Kidney capillary endothelial cell (primary cell): ENCODE measurements around the gene RASGEF1C.
"Not testable (repeated sequence)": the region's sequence is repeated elsewhere in the genome, so short reads cannot be mapped to it uniquely, and the experiment has no call there.

Source experiments
- DNase-seq: peaks from one replicate; pipeline ENCODE4 v3.0.0-alpha.2; 2018; ENCODE audit warnings: low spot score

The RASGEF1C gene

GRCh38 chr5:180099733-180100611 lies 109.0 kb downstream of the RASGEF1C start:
- no peak for DNase-seq

GRCh38 chr5:180098991-180099732 lies 109.8 kb downstream of the RASGEF1C start:
- DNase-seq, result no peak

GRCh38 chr5:180098526-180098925 lies 110.5 kb downstream of the RASGEF1C start:
- DNase-seq, result no peak

GRCh38 chr5:180097926-180098325 lies 111.1 kb downstream of the RASGEF1C start:
- DNase-seq, result no peak

GRCh38 chr5:180097163-180097894 lies 111.7 kb downstream of the RASGEF1C start:
- no peak for DNase-seq

- DNase-seq, result no peak
Measured at GRCh38 chr5:180096616-180097015, 112.4 kb downstream of the RASGEF1C start.

GRCh38 chr5:180095545-180095944 lies 113.5 kb downstream of the RASGEF1C start:
- no peak for DNase-seq

GRCh38 chr5:180093651-180094382 lies 115.2 kb downstream of the RASGEF1C start:
- no peak for DNase-seq

GRCh38 chr5:180093241-180093640 lies 115.8 kb downstream of the RASGEF1C start:
- no peak for DNase-seq

GRCh38 chr5:180090769-180091546 lies 118.1 kb downstream of the RASGEF1C start:
- peak; percentile 29 for DNase-seq

GRCh38 chr5:180090098-180090768 lies 118.8 kb downstream of the RASGEF1C start:
- DNase-seq, result peak; percentile 63

- DNase-seq, result not testable (repeated sequence)
Measured at GRCh38 chr5:180089628-180090027, 119.4 kb downstream of the RASGEF1C start.

- no peak for DNase-seq
Measured at GRCh38 chr5:180088561-180088960, 120.5 kb downstream of the RASGEF1C start.

GRCh38 chr5:180086816-180087399 lies 122.1 kb downstream of the RASGEF1C start:
- no peak for DNase-seq

GRCh38 chr5:180085837-180086236 lies 123.2 kb downstream of the RASGEF1C start:
- DNase-seq, result peak; percentile 30

GRCh38 chr5:180084638-180085561 lies 124.1 kb downstream of the RASGEF1C start:
- DNase-seq, result no peak

- no peak for DNase-seq
Measured at GRCh38 chr5:180083529-180084060, 125.4 kb downstream of the RASGEF1C start.

GRCh38 chr5:180082633-180083420 lies 126.2 kb downstream of the RASGEF1C start:
- DNase-seq, result no peak
